HG02798 (cell line): ENCODE results near the gene PGLYRP4.
A peak's percentile ranks its signal among the peaks of the same experiment; 100 is the strongest.
"Not testable (repeated sequence)": the region's sequence is repeated elsewhere in the genome, so short reads cannot be mapped to it uniquely, and the experiment has no call there.

Source experiments
- ATAC-seq: cut with Tn5 transposase; IDR thresholded peaks from one replicate; pipeline ENCODE4 v1.9.1; 2021; ENCODE audit warnings: mild to moderate bottlenecking; ENCODE audit not compliant: unreplicated experiment, poor library complexity

Gene PGLYRP4

GRCh38 chr1:153357853-153358690 is 9.4 kb upstream of the PGLYRP4 start, which contains the start of gene S100A9:
S100A9 (plus strand) TSS chr1:153357854; CDS start chr1:153358284, 430 bp downstream.
- ATAC-seq: no peak

- no peak for ATAC-seq
These were observed 8.6 kb upstream of the PGLYRP4 start for GRCh38 chr1:153357076-153357852.

GRCh38 chr1:153356392-153357075 is 7.9 kb upstream of the PGLYRP4 start:
- no peak for ATAC-seq

- peak; percentile 43 for ATAC-seq
These were observed 6.9 kb upstream of the PGLYRP4 start for GRCh38 chr1:153355445-153356071.

DNA sequence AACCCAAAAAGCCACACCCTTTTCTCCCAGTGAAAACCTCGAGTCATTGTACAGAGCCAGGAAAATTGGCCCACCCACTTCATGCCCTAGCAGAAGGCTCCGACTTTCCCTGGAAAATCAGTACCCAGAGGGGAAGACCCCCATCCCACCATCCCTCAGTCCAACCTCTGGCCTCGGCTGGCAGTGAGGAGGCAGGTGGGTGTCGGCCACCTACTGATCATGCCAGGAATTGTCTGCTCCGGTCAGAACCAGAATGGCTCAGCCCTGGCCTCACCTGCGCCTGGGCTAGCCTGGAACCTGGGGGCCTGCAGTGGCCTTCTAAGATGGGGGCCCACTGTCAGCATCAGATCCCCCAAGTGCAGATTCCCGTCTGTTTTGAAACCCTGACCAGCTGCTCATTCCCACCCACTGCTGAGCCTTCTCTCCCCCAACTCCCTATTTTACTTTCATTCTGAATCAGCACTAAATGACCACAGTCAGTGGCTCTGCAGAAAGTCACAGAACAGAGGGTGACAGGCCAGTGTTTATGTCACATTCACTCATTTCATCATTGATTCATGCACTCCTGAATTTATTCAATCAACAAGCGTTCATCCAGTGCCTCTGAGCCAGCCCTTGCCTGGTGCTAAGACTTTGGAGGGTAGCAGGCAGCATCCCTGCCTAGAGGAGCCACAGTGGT is 6.0 kb upstream of the PGLYRP4 start:
- ATAC-seq: no peak

- no peak for ATAC-seq
These were observed 4.7 kb upstream of the PGLYRP4 start for GRCh38 chr1:153353226-153353947.

DNA sequence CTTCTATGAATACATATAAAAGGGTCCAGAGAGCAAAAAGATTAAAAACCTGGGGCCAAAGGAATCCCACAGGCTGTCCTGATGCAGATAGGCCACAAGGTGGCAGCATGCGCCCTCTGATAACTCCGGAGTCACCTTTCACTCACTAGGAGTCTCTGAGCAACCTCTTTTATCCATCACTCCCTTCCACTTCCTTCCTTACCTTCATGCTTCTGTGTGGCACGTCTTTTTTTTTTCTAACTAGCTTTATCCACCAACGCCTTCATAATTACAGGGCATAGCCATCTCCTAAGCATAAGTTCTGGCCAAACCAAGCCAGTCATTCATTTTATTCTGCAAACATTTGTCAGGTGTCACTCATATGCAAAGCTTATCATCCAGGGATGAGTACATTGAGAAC is 3.9 kb upstream of the PGLYRP4 start:
- ATAC-seq: peak; percentile 38

DNA sequence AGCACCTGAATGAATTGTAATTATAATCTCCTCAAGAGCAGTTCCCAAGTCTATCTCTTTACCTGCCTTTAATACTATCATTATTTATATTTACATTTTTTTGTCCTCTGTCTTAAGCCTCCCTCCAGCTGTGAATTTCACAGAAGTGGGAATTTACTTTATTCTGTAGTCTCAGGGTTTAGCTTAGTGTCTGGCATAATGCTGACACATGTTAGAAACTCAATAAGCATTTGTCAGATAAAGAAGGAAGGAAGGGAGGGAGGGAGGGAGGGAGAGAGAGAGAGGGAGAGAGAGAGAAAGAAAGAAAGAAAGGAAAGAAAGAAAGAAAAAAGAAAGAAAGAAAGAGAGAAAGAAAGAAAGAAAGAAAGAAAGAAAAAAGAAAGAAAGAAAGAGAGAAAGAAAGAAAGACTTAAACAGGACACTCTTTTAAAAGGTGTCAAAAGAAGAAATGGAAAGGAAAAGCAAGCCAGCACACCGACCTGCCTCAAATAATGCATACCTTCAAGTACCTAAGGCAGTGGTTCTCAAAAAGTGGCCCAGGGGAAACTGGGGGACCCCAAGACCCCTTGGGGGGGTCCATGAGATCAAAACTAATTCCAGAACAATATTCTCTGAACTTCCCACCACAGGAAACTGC is 1.8 kb upstream of the PGLYRP4 start:
- ATAC-seq: no peak

GRCh38 chr1:153349363-153350320 is 1.0 kb upstream of the PGLYRP4 start:
- ATAC-seq: no peak

- ATAC-seq: no peak
These were observed 785 bp downstream of the PGLYRP4 start for GRCh38 chr1:153347856-153348255.

GRCh38 chr1:153347049-153347448 is 1.6 kb downstream of the PGLYRP4 start:
- not testable (repeated sequence) for ATAC-seq

DNA sequence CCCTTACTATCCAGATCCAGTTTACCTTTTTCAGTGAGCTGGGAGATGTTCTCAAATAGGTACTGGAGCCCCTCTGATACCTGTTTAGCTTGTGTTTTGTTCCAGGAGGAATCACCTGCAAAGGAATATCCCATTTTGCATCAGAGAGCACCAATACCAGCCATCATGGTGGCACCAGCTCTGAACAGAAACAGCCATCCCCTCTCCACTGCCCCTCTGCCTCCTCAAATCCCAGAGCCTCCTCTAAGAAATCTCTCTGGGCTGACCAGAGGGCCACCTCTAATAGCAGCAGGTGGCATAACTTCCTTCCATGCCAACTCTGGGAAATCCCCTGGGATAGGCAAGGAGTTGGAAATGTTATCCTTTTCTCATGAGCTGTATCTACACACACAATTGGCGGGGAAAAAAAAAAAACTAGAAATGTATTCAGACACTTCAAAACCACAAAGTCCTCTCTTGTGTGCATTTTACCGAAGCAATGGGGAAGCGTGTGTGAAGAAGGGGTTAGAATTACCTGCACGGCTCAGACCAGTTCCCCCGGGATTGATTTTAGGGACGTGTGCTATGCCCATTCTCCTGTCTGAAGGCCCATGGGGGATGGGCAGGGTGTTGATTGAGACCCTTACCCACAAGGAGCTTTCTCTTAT is 2.4 kb downstream of the PGLYRP4 start:
- no peak for ATAC-seq

DNA sequence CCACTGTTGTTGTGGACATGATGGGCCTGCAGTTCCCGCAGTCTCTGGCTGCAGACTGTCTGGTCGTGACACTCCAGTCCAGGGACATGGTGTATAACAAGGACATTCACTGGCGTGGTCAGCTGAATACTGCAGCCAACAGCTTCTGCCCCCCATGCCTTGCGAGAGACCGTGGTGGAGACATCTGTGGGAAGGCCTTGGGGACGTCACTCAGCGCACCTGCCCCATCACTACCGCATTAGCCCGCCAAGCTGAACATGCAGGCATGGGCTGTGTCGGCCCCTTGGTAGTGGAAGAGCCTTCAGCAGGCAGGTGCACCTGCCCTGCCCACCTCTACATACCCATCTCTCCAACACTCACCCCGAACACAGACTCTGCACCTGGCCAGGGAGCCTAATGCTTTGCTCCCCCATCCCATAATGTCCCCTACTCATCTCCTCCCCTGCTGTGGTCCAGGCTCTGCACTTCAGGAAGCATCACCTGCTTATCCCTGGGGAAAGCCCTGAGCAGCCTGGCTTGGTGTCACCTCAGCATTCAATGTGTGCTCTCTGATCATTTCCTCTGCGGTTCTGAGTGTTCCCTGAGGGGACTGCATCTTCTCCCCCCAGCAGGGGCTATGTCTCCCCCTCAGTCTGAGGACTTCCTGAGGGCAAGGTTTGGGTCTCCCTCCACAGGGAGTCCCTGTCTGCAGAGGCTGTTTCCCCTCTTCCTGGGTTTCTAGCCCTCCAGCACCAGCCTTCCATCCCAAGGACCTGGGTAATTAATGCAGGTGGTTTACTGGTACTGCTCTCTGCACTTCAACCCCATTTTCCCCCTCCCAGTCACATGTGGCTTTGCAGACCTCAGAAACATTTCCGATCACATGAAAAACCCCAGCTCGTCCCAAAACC is 3.2 kb downstream of the PGLYRP4 start:
- ATAC-seq: no peak

- ATAC-seq: no peak
These were observed 4.0 kb downstream of the PGLYRP4 start for GRCh38 chr1:153344718-153345025.

DNA sequence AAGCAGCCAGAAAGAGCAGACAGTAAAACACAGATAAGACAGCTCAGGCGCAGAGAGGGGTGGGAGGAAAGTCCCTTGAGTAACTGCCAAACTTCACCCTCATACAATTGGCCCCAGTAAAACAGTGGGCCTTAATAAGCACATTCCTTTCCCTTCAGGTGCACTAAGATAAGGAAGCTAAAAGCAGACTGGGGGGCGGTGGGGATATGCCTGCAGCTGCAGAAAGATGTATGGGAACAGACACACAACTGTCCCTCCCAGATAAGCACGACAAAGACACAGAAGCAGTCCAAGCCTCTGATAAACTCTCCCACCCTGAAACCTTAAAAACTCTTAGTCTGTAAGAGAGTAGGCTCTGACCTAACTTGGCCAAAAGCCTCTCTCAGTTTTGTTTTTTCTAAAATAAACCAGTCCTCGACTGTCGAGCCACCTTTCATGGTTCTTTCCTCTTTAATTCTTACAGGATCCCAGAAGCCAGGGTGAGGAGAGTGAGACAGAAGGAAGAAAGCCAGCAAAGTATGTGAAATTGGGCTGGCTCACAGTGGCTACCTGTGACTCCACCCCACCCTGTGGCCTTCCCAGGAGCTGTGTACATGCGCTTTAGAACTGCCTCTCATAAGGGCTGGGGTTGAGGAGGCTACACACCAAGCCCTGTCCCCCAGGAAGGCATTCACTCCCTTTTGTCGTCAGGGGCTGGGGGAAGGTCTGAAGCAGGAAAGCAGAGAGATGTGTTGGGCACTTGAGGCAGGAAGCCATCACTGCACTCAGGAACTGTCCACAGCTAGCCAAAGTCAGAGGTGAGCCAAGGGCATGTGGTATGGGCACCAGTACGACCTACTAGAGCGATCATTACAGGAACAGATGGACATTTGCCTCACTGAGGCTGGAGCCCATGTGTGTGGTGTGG is 4.6 kb downstream of the PGLYRP4 start:
- ATAC-seq: no peak
